Fibroblast of lung (primary cell): ENCODE data around the gene DQX1. TPM values are rescaled to one million over a fixed set of nuclear protein-coding genes. Genes with fewer than 3 reads are reported as not detected.
A peak's percentile ranks its signal among the peaks of the same experiment; 100 is the strongest.

ENCODE experiments used
- DNase-seq, 2 donors: peaks; one replicate each; pipeline versions ENCODE4 v3.0.0 to v3.0.0-alpha.2; 2010; ENCODE audit warnings: low read depth in 2 of 2
- H2AFZ ChIP-seq: 2 replicates; pipeline ENCODE4 v1.5.1; 2012; ENCODE audit warnings: low read length, control low read depth, inconsistent platforms
- H3K27ac ChIP-seq: 2 replicates; pipeline ENCODE4 v1.5.1; 2011; ENCODE audit warnings: low read length, control low read depth; ENCODE audit not compliant: insufficient read depth
- H3K27me3 ChIP-seq: 2 replicates; pipeline ENCODE4 v1.5.1; 2011; ENCODE audit warnings: mild to moderate bottlenecking, low read length; ENCODE audit not compliant: control insufficient read depth, insufficient read depth
- H3K36me3 ChIP-seq: 2 replicates; pipeline ENCODE4 v1.5.1; 2011; ENCODE audit warnings: low read length; ENCODE audit not compliant: control insufficient read depth, insufficient read depth
- H3K4me1 ChIP-seq: 2 replicates; pipeline ENCODE4 v1.5.1; 2011; ENCODE audit warnings: low read length; ENCODE audit not compliant: control insufficient read depth, insufficient read depth; ENCODE audit errors: extremely low read depth
- H3K4me2 ChIP-seq: 2 replicates; pipeline ENCODE4 v1.5.1; 2011; ENCODE audit warnings: low read length, control low read depth; ENCODE audit not compliant: insufficient read depth; ENCODE audit errors: extremely low read depth
- H3K4me3 ChIP-seq, 4 experiments: fragments of 200-600 bp in 1 of 4; sonication (generic) in 1 of 4; replicated peaks in 1 of 4; 2 replicates each; pipeline ENCODE4 v1.5.1; 2011 to 2016; ENCODE audit warnings: low read length in 4 of 4, low read depth in 3 of 4, mild to moderate bottlenecking in 3 of 4, control low read depth in 2 of 4, inconsistent platforms in 1 of 4, mixed read lengths in 1 of 4; ENCODE audit not compliant: insufficient read depth in 1 of 4; ENCODE audit errors: control extremely low read depth in 1 of 4
- H3K79me2 ChIP-seq: 2 replicates; pipeline ENCODE4 v1.5.1; 2012; ENCODE audit warnings: mild to moderate bottlenecking, low read length, inconsistent platforms; ENCODE audit not compliant: control insufficient read depth, insufficient read depth
- H3K9ac ChIP-seq: 2 replicates; pipeline ENCODE4 v1.5.1; 2011; ENCODE audit warnings: mild to moderate bottlenecking, low read length, control low read depth; ENCODE audit not compliant: insufficient read depth
- H3K9me3 ChIP-seq: 2 replicates; pipeline ENCODE4 v1.5.1; 2012; ENCODE audit warnings: low read depth, low read length; ENCODE audit not compliant: control insufficient read depth, insufficient read depth
- H4K20me1 ChIP-seq: 2 replicates; pipeline ENCODE4 v1.5.1; 2011; ENCODE audit warnings: low read length; ENCODE audit not compliant: control insufficient read depth, insufficient read depth; ENCODE audit errors: extremely low read depth
- CTCF ChIP-seq, 2 donors: IDR thresholded peaks in 1 of 2; conservative IDR thresholded peaks in 1 of 2; 1 replicate in 1 of 2; 2 replicates in 1 of 2; pipeline ENCODE4 v1.5.1; 2011 to 2012; ENCODE audit warnings: low read length in 2 of 2, control low read depth in 1 of 2, inconsistent platforms in 1 of 2, low read depth in 1 of 2, mild to moderate bottlenecking in 1 of 2
- EZH2 ChIP-seq: IDR thresholded peaks from 2 replicates; pipeline ENCODE4 v1.5.1; 2012; ENCODE audit warnings: low read length, control low read depth, mild to moderate bottlenecking; ENCODE audit errors: missing control alignments
- polyA plus RNA-seq, 2 donors: library from polyadenylated mRNA; depleted of rRNA in 1 of 2; stranded (reverse) in 1 of 2; unstranded in 1 of 2; fragments of >200 nt; gene quantifications; 2 replicates each; pipeline ENCODE4 v1.2.1, GENCODE V29; 2011 to 2012; ENCODE audit warnings: missing spikeins in 1 of 2
- total RNA-seq: library from RNA; depleted of rRNA; stranded (reverse); fragments of >200 nt; gene quantifications from 2 replicates; pipeline ENCODE4 v1.2.1, GENCODE V29; 2014

Gene DQX1
- total and polyA plus RNA-seq, 2 donors (not counting 1 experiment from before 2014, with no cell fraction given): not detected

- DNase-seq: no peak
- Histone ChIP-seq H3K36me3 (no peaks in the 10 kb centered on the region), H3K9ac (no peak overlapping the region), H3K27me3 (peaks cover 86% of the 10 kb centered on the region), H3K27ac (no peak overlapping the region), H4K20me1 (no peaks in the 10 kb centered on the region), H3K9me3 (no peaks in the 10 kb centered on the region), H3K4me3 (no peak overlapping the region), H3K4me1 (no peaks in the 10 kb centered on the region), H3K4me2 (no peak overlapping the region), H2AFZ (no peak overlapping the region), H3K79me2 (no peaks in the 10 kb centered on the region)
- no peak for TF ChIP-seq EZH2
- TF ChIP-seq CTCF (conservative IDR thresholded peaks at IDR 0.05 in 1 of 2, IDR thresholded peaks at IDR 0.05 in 1 of 2; ENCODE audit: low read depth in 1 of 2, low read length in 2 of 2): no peak
Measured at GRCh38 chr2:74516650-74517049, 9.4 kb downstream of the DQX1 start.

GRCh38 chr2:74515981-74516633 lies 9.9 kb downstream of the DQX1 start:
- Histone ChIP-seq H3K79me2 (no peaks in the 10 kb centered on the region), H3K9ac (no peak overlapping the region), H3K27ac (no peak overlapping the region), H3K4me3 (no peak overlapping the region), H3K9me3 (no peaks in the 10 kb centered on the region), H3K36me3 (no peaks in the 10 kb centered on the region), H3K4me2 (no peak overlapping the region), H3K4me1 (no peaks in the 10 kb centered on the region), H4K20me1 (no peaks in the 10 kb centered on the region), H3K27me3 (peaks cover 92% of the 10 kb centered on the region), H2AFZ (no peak overlapping the region)
- TF ChIP-seq CTCF (conservative IDR thresholded peaks at IDR 0.05 in 1 of 2, IDR thresholded peaks at IDR 0.05 in 1 of 2; ENCODE audit: low read depth in 1 of 2, low read length in 2 of 2) (no peak), EZH2 (peak; percentile 77)
- DNase-seq: no peak

GRCh38 chr2:74515271-74515980 lies 10.6 kb downstream of the DQX1 start:
- TF ChIP-seq EZH2 (peak; percentile 97), CTCF (conservative IDR thresholded peaks at IDR 0.05 in 1 of 2, IDR thresholded peaks at IDR 0.05 in 1 of 2; ENCODE audit: low read depth in 1 of 2, low read length in 2 of 2) (no peak)
- Histone ChIP-seq H3K27ac (no peak overlapping the region), H4K20me1 (no peaks in the 10 kb centered on the region), H2AFZ (no peak overlapping the region), H3K4me3 (no peak overlapping the region), H3K79me2 (no peaks in the 10 kb centered on the region), H3K36me3 (no peaks in the 10 kb centered on the region), H3K9ac (no peak overlapping the region), H3K4me2 (no peak overlapping the region), H3K9me3 (no peaks in the 10 kb centered on the region), H3K27me3 (peaks cover 92% of the 10 kb centered on the region), H3K4me1 (no peaks in the 10 kb centered on the region)
- no peak for DNase-seq
